HG02642 (cell line): Measurements from ENCODE around the gene TGM5.
"Not testable (repeated sequence)": the region's sequence is repeated elsewhere in the genome, so short reads cannot be mapped to it uniquely, and the experiment has no call there.

Source experiments
- ATAC-seq: cut with Tn5 transposase; IDR thresholded peaks from one replicate; pipeline ENCODE4 v1.9.1; 2021; ENCODE audit warnings: mild to moderate bottlenecking; ENCODE audit not compliant: unreplicated experiment, poor library complexity

Gene TGM5

DNA sequence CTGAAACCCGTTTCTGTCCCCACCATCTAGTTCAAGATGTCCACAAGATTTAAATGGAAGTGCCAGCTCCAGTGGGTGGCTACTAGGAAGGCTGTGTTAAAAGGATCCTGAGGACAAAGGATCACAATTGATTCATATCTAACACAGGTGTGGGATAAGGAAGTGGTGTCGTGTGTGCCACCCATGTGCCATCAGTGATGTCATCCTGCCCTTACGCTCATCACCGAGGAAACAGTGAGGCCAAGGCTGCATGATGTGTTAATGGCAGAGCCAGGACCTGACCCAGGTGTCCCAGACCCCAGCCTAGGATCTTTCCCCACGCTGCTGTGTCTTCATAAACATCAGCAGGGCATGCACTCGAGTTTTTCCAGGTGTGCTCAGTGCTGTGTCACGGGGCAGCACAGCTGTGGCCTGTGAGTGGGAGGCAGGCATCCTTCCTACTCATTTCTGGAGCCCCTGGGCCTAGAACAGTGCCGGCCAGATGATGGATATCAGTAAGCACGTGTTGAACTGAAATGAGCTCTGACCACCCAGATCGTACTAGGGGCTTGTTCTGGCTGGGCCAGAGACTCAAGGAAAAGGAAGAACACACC lies 10.6 kb upstream of the TGM5 start:
- ATAC-seq: no peak

DNA sequence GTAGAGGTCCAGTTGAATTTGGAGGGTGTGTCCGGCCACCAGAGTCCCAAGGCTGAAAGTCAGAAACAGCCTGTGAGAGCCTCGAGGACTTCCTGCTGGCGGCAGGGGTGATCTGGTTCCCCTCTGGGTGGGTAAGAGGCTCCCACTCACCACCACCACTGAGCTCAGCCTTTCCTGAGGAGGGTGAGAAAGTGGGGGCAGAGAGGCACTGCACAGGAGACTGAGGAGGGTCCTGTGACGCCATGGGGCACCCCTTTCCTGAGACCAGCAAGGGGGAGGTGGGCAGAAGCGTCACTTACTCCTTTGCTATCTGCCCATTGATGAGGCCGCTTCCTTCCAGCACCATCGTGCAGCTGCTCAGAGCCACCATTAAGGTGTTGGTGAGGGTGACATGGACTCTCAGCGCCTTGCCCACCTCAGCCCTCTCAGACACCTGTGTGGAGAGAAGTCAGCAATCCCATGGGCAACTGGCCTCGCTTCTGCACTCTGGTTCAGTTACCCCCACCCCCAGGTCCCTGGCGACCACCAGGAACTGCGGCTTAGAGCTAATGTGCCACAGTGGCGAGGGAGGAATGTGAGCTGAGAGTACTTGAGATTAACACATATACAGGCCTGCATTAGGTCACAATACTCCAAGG lies 10.0 kb upstream of the TGM5 start:
- no peak for ATAC-seq

DNA sequence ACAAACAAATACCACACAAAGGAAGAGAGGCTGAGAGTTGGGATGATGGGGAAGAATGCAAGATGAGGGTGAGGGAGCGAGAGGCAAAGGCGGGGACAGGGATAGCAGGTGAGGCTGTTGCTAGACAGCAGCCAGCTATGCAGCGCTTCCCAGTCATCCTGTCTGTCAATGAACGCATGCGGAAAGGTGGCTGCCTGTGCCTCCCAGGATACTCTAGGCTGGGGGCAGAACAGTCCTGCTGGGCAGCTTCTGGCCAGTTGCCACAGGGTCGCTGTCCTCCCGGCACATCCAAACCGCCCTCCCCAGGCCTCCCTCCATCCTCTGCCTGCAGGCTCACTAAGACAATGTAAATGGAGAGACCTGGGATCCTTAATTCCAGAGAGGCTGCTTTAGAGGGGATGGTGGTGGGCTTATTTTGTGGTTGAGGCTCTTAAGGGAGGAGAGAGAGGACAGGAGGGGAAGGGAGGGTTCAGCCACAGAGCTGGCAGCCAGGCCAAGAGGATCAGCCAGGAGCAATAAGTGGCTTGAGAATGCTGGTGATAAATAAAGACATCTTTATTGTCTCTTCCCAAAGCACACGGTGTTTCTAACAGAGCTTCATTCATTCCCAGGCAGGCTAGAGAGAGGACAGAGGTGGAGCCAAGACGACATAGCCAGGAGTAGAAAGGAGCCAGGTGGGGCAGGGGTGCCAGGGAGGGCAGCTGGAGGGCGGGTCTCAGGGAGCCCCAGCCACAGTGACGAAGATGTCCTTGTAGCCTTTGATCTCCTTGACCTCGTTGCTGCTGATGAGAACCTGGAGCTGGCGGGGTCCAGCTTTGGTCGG lies 9.2 kb upstream of the TGM5 start:
- ATAC-seq: no peak

DNA sequence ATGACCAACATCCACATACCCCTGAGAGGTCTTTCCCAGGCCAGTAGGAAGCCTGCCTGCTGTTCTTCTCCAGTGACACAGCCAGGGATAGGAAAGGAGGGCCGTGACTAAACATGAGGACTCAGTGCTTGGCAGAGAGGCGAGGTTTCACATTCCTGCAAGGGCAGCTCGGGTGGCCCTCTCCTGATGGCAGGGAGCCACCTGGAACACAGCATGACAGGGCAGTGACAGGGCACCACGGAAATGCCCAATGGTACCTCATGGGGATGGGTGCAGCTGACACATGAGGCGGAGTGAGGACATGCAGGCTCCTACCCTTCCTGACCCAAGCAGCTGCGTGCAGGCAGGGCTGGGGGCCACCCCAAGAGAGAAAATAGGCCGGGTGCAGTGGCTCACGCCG lies 7.4 kb upstream of the TGM5 start:
- ATAC-seq: no peak

DNA sequence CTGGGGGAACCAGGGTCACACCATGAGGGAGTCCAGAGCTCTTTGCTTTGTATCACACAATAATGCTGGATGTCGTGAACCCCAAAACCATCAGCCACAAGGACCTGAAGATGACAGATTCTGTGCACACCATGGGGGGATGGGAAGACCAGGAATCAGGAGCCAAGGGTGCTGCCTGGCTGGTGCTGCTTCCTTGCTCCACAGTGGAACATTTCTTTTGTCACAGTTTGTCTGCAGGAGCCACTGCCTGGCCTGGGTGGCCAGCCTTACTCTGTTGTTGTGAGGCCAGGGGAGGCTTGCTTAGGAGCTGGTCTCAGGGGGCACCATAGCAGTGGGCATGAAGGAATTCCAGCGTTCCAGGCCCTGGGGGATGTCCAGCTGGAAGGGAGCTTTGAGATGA lies 6.5 kb upstream of the TGM5 start:
- no peak for ATAC-seq

DNA sequence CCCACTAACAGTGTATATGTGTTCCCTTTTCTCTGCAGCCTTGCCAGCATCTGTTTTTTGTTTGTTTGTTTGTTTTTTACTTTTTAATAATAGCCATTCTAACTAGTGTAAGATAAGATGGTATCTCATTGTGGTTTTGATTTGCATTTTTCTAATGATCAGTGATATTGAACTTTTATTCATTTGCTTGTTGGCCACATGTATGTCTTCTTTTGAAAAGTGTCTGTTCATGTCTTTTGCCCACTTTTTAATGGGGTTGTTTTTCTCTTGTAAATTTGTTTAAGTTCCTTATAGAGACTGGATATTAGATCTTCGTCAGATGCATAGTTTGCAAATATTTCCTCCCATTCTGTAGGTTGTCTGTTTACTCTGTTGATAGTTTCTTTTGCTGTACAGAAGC lies 5.2 kb upstream of the TGM5 start:
- not testable (repeated sequence) for ATAC-seq

DNA sequence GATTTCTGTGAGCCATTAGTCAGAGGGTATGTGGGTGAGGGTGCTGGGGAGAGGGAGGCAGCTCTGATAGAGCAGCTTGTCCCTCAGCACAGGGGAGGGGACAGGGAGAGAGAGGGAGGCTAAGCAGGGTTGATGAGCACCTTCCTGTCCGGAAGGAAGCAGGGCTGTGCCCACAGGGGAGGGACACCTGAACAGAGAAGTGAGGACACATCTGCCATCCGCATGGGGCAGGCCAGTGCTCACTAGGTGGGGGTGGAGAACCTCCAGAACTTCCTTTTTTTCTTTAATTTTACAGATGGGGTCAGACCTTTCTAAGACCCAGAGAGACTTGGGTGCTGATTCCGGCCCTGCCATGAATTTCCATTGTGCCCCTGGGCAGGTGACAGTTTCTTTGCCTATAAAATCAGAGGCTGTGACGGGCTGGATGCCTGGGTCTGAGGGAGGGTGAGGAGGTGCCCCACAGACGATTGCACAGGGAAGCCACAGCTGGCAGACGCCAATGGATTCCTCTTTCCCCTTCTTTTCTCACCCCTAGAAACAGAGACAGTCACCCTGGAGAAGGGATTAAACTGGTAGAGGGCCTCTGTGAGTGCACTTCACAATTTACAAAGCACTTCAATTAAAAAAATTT lies 4.1 kb upstream of the TGM5 start:
- no peak for ATAC-seq

DNA sequence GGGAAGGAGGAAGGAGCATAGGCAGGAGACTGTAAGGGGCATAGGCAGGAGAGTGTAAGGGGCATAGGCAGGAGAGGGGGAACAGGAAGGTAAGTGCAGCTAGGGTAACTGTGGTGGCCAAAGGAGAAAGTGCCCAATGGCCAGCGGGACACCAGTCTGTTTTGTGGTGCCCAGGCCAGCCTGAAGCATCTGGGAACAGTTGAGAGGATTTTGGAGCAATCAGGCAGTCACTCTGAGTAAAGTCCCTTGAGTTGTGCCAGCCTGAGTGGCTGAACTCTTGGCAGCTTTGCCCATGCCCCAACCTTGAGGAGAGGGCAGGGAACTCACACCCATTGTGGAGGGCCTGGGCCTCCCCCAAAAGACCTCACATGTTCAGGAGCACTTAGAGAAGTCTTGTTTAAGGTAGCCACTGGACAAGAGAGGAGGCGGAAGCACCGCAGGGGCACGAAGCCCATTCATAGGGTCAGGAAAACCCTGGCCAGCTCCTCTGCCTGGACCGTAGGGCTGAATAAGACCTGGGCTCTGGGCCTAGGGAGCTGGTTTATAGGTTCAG lies 3.5 kb upstream of the TGM5 start:
- ATAC-seq: no peak

DNA sequence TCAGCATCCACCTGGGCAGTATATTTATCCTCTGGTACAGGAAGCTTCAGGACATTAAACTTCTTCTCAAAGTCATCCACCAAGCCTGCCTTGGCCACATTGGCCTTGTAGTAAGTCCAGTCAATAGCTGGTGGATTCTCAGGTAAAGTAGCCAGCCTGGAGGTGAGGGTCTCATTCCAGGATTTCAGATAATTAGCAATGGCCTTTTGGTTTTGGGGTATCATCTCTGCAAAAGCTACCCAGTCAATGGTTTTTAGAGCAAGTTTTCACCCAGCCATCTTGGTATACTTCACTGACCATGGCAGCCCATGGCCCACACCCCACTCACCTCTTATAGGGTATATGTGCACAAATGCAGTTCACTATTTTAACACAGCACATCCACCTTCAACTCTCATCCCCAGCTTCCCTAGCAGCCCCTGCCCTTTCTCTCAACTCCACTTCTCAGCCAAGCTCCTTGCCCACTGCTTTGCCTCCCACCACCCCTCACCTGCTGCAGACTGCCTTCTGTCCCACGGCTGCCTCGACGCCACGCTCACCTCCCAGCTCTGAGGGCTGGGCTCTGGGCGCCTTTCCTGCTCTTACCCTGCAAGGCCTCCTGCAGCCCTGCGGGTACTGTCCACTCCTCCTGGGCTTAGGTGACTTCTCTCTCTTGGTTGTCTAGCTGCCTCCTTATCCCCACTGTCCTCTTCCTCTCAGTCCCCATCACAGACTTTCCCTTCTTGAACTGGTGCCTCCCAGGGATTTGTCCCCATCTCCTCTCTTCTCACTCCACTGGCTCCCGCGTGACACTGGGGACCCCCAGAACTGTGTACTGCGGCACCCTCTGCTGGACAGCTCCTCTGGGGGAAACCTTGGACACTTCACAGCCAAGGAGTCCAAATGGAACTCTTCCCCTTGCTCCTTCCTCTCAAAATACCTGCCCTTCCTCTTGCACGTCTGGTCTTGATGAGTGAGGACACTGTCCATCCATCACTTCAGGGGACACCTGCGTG lies 1.7 kb upstream of the TGM5 start:
- ATAC-seq: no peak

DNA sequence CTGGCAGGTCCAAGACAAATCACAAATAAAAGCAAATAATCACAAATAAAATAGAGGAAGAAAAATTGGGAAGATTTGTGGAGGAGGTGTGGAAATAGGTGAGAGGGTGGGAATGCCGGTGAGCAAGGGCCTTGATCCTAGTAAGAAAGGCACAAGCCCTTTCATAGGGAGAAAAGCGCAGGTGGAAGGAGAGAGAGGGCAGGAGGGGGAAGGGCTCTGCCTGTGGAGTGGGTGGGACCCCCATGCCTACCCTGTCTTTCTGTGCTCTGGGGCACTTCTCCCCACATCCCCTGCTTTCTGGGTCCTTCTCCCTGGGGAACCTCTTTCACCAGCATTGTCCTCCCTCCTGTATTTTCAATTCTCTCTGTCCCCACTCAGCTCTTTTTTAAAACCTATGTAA lies 711 bp upstream of the TGM5 start:
- ATAC-seq: no peak

DNA sequence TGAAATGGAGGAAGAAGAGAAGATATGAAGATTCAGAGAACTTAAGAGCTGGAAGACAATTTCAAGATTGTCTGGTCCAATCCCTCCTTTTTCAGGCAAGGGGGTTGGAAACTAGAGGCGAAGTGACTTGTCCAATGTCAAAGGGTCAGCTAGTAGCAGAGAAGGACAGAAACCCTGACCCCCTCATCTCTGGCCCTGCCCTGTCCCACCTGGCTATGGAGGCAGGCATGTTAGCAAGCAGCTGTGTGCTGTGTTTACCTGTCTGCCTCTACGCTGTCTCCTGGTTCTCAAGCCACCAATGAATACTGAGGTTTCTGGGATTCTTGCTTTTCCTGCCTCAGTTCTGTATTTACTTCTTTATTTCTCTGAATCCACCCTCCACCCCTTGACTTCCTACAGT lies 342 bp downstream of the TGM5 start:
- no peak for ATAC-seq

DNA sequence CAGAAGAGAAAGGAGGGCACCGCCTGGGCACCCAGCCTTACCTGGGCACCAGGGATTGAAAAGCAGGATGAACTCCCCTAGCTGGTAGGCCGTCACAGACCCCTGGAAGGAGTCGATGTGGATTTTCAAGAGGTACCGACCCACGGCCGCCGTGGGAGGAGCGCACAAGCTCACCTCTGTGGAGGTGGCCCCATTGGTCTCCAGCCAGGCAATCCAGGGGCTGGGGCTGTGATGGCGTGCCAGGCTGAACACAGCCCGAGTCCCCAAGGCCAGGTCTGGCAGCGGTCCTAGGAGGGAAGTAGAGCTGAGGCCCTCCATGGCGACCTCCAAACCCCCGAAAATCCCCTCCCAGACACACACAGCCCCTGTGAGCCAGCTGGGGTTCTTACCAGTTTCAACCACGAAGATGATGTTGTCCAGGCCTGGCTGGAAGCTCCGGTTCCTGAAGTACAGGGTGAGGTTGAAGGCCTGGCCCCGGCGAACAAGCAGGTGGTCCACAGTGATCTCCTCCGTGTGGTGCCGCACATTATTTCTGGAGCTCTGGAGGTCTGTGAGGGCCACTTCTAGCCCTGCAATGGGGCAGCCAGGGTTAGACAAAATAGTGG lies 6.6 kb downstream of the TGM5 start:
- ATAC-seq: no peak

DNA sequence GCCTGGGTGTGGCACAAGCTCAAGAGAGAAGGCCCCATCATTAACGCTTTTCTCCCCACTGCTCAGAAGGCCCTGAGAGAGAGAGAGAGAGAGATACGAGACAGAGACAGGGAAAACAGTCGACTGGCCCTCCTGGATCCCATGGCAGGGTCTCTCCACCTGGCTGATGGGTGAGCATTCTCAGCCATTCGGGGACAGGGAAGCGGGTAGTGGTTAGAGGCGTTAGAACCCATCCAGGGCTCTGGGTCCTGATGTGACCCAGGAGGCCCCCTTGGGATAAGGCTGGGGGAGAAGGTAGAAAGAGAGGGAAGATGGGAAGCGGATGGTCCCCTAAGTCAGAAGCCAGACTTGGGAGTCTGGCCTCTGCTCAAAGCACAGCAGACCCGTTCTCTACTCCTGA lies 7.9 kb downstream of the TGM5 start:
- ATAC-seq: no peak

DNA sequence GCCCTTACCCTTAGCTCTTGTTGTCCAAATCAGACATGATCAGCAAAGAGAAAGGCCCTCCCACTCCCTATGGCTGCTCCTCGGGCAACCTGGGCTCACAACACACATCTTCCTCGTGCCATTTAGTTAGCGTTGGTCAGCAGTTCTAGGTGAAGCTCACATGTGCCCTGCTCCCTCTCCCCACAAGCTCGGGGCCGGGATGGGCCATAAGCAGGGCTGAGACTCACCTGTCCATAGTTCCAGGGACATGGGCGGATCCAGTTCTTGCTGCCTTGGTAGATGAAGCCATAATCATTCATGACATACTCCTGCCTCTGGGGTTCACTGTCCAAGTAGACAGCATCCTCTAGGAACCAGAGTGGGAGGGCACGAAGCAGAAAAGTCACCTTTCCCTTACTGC lies 10.4 kb downstream of the TGM5 start:
- ATAC-seq: no peak

DNA sequence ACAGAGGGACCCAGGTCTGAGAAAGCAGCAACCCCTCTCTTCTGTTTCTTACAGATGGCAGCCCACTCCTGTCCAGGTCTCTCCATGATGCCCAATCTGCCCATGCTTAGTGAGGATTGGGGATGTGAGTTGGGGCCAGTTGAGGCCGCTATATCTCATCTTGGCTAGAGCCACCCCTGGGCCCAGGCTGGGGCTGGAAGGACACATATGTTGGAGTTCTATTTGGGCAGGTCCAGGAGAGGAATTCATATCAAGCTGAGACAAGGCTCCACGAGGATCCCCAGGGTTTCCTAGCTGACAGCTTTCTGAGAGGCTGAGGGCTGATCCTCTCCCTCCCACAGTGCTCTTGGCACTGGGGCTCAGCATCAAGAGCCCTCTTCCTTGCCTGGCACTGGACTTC lies 11.4 kb downstream of the TGM5 start:
- ATAC-seq: no peak

DNA sequence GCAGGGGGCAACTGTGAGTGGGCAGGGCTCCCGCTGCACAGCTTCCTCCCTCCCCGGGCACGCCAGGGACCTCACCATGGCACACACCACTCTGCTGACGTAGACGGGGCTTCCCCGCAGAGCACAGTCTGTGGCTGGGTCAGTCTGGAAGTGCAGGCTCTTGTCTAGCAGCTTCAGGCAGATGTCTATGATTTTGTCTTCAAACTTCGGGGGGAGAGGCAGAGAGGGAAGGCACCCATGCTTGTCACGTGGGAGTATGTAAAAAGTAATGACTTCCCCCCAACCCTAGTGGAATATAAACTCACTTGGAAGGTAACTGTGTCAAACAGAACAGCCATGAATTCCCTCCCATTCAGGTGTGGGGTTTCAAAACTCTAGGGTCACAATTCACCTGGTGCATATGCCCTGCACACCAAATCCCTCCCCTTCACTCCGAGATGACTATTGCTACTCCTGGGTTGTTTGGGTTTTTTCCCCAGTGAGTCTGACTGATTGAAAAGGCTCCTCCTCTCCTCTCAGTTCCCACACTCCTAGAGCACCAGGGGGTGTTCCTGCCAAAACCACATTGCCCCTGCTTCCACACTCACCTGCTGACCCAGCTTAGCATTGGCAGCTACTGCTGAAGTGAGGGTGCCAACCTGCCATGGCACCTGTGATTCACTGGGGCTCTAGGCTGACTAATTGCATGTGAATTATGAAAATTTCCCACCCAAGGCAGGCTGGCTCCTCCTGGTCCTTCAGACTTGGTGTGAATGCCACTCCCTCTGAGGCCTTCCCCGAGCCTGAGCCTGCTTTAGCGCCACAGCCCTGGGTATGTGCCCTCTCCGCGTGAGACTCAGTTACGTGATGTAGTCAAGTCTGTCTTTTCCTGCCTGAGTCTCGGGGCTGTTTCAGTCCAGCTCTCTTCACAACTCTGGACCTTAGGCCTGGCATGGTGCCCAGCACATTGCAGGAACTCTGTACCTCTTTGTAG lies 13.0 kb downstream of the TGM5 start:
- ATAC-seq: peak; percentile 56

DNA sequence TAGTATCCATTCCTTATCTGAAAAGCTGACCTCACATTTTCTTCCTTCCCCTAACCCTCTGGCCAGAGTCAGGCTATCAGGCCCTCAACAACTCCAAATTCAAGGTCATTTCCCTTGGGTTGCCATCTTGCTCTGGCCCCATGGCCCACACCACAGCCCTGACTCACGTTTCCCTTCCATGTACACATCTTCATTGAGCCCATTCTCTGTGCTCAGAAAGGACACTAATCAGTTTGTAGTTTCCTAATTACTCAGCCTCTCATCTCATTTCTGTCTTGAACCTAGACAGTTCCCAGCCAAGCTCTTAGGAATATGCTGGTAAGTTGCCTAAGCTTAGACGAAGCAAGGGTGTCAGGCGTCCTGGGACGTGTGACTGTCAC lies 14.9 kb downstream of the TGM5 start:
- no peak for ATAC-seq

DNA sequence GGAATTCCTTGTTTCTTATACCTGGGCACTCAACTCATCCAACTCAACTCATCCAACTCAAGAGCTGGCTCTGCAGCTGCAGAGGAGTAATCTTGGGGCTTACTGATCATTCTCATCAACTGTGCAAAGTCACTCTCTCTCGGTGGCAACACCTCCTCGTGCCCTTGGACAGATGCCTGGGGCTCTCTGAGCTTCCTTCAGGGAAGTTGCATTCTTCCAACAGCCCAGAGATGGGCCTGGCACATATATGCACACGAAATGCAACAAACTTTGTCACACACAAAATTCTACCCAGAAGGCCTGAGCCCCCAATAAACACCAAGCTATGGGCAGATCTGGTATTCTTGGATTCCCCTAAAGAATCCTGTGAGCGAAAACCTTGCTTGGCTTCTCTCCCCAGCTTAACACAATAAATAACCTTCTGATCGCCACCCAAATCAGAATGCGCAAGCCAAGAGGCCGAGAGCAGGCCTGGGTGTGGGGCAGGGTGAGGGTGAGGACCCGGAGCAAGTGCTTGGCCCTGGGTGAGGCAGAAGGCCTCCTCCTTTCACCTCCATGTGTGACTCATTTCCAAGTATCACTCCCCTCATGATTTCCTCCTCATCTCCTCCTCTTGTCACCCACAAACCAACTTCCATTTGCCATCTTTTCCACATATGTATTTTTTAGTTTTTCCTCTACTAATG lies 15.4 kb downstream of the TGM5 start:
- no peak for ATAC-seq
